Right lobe of liver (tissue), 6 donors: ENCODE data around the gene MAPRE2. TPM values are rescaled to one million over a fixed set of nuclear protein-coding genes. Genes with fewer than 3 reads are reported as not detected.

Source experiments
- ATAC-seq, 4 donors: fragments of 200-7000 bp; cut with Tn5 transposase; one replicate each; pipeline ENCODE4 v1.9.1; 2020; ENCODE audit warnings: mild to moderate bottlenecking in 4 of 4, moderate library complexity in 4 of 4
- DNase-seq, 3 donors: peaks; one replicate each; pipeline ENCODE4 v3.0.0-alpha.2; 2020
- H3K27ac ChIP-seq, 3 donors: fragments of 200-600 bp; one replicate each; pipeline ENCODE4 v1.8.0; 2022
- H3K27me3 ChIP-seq, 2 donors: fragments of 200-600 bp; one replicate each; pipeline ENCODE4 v1.8.0; 2022
- H3K36me3 ChIP-seq, 4 donors: fragments of 200-600 bp; sonication (generic) in 1 of 4; one replicate each; pipeline versions ENCODE4 v1.5.1 to v1.8.0; 2017 to 2022; ENCODE audit warnings: control low read depth in 1 of 4
- H3K4me1 ChIP-seq, 4 donors: fragments of 200-600 bp; sonication (generic) in 1 of 4; one replicate each; pipeline versions ENCODE4 v1.5.1 to v1.8.0; 2017 to 2022; ENCODE audit warnings: control low read depth in 1 of 4
- H3K4me3 ChIP-seq, 3 donors: fragments of 200-600 bp; one replicate each; pipeline ENCODE4 v1.8.0; 2022
- H3K9me3 ChIP-seq, 4 donors: fragments of 200-600 bp; sonication (generic) in 1 of 4; one replicate each; pipeline versions ENCODE4 v1.5.1 to v1.8.0; 2017 to 2022; ENCODE audit warnings: control low read depth in 1 of 4
- POLR2A ChIP-seq: fragments of 450-650 bp; IDR thresholded peaks from one replicate; pipeline ENCODE4 v1.6.1; 2017; ENCODE audit warnings: antibody characterized with exemption, mild to moderate bottlenecking
- WGBS: methylation state at CpG from one replicate; pipeline ENCODE4 v1.1.6; 2018; ENCODE audit warnings: low coverage, low lambda C conversion rate; ENCODE audit not compliant: insufficient coverage; ENCODE audit errors: missing lambda C conversion rate; 5-methylcytosine and 5-hydroxymethylcytosine counted together
- intact Hi-C, 2 donors: fragments of 100-400 bp; cut with DNase I; formaldehyde crosslinking; loops; one replicate each; pipeline versions ENCODE4 v1.11.2 to v1.14.1; 2022
- total RNA-seq, 6 experiments: library from RNA; depleted of rRNA in 2 of 6; stranded (reverse); fragments of >200 nt in 2 of 6; fragmentation: NEBNext Ultra II Directional in 3 of 6; extraction: Animal tissue kit (Norgen Biotek cat#: 25700) in 3 of 6; gene quantifications; one replicate each; pipeline versions ENCODE4 v1.1.0 to v1.2.4, GENCODE V29; 2016 to 2023
- TF ChIP-seq, protein P1 (sequence below), 4 donors: fragments of 200-600 bp in 3 of 4; fragments of 450-650 bp in 1 of 4; IDR thresholded peaks; one replicate each; pipeline versions ENCODE4 v1.5.1 to v1.8.0; 2016 to 2022; ENCODE audit warnings: antibody characterized with exemption in 4 of 4, mild to moderate bottlenecking in 2 of 4
- donor health status: DM: no; HTN: yes; CAD: no.
- donor health status: DM: no; HTN: no; CAD: no.
- donor health status: DM: no; HTN: no; CAD: no.
- donor health status: DM: no; HTN: yes; CAD: no.
- donor health status: DM: no; HTN: yes; CAD: no.

MAPRE2 gene
- total RNA-seq, 6 experiments from 2014 or later = 17.0 to 25.9 (median 21.5) TPM

GRCh38 chr18:35130236-35130635 lies 89.0 kb downstream of the MAPRE2 start:
- H3K4me1 ChIP-seq = peaks cover 0 to 11% (median 1%) of the 10 kb centered on the region in 4 donors
- H3K27me3 ChIP-seq = no peaks in the 10 kb centered on the region
- intact Hi-C loops = loop anchor here in 1 of 2 donors (10.0 kb wide), 1 partner anchor 125 kb away; no protein-coding TSS in a partner anchor
- DNase-seq (no peak), ATAC-seq (no peak)
- no peak overlapping the region for H3K27ac ChIP-seq
- H3K4me3 ChIP-seq = no peak overlapping the region
- H3K36me3 ChIP-seq = peaks cover 0 to 27% (median 0%) of the 10 kb centered on the region in 4 donors
- TF ChIP-seq, protein P1, sequence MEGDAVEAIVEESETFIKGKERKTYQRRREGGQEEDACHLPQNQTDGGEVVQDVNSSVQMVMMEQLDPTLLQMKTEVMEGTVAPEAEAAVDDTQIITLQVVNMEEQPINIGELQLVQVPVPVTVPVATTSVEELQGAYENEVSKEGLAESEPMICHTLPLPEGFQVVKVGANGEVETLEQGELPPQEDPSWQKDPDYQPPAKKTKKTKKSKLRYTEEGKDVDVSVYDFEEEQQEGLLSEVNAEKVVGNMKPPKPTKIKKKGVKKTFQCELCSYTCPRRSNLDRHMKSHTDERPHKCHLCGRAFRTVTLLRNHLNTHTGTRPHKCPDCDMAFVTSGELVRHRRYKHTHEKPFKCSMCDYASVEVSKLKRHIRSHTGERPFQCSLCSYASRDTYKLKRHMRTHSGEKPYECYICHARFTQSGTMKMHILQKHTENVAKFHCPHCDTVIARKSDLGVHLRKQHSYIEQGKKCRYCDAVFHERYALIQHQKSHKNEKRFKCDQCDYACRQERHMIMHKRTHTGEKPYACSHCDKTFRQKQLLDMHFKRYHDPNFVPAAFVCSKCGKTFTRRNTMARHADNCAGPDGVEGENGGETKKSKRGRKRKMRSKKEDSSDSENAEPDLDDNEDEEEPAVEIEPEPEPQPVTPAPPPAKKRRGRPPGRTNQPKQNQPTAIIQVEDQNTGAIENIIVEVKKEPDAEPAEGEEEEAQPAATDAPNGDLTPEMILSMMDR (IDR thresholded peaks at IDR 0.05) = no peak
- TF ChIP-seq POLR2A = no peak
- no peaks in the 10 kb centered on the region for H3K9me3 ChIP-seq

DNA sequence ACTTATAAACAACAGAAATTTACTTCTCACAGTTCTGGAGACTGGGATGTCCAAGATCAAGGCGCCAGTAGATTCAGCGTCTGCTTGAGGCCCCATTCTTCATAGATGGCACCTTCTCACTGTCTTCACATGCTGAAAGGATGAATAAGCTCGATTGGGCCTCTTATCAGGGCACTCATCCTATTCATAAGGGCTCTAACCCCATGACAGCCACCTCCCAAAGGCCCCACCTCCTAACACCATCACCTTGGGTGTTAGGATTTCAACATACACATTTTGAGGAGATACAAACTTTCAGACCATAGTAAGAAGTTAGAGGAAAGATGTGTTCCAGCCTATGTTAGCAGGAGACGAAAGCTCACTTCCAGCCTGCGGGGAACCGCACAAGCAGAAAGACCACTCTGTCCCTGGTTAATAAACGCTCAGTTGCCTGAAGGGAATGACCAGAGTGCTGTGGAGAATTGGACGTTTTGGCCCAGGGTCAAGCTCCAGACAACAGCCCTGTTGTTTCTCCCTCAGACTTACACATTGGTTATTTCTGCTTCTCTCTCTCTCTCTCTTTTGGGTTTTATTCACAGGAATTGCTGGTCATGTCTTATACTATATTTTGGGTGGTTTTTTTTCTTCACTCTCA lies 90.3 kb downstream of the MAPRE2 start:
- ATAC-seq = peak in 3 of 4 donors; percentile 15 to 29 (median 19)
- peaks cover 0 to 7% (median 1%) of the 10 kb centered on the region in 4 donors for H3K4me1 ChIP-seq
- TF ChIP-seq POLR2A = no peak
- TF ChIP-seq, protein P1 (IDR thresholded peaks at IDR 0.05) = no peak
- no peaks in the 10 kb centered on the region for H3K9me3 ChIP-seq
- 77% methylated on average over 8 of the region's 8 CpGs for WGBS
- DNase-seq = no peak
- intact Hi-C loops = loop anchor here in 1 of 2 donors (10.0 kb wide), 1 partner anchor 127 kb away; no protein-coding TSS in a partner anchor
- peak overlapping the region in 1 of 3 donors; percentile 4 for H3K27ac ChIP-seq
- H3K36me3 ChIP-seq = peaks cover 0 to 30% (median 0%) of the 10 kb centered on the region in 4 donors
- no peak overlapping the region for H3K4me3 ChIP-seq
- no peaks in the 10 kb centered on the region for H3K27me3 ChIP-seq

GRCh38 chr18:35132021-35132902 lies 91.0 kb downstream of the MAPRE2 start:
- Histone ChIP-seq H3K4me1 (peaks cover 0 to 7% (median 1%) of the 10 kb centered on the region in 4 donors), H3K27ac (no peak overlapping the region), H3K9me3 (no peaks in the 10 kb centered on the region), H3K27me3 (no peaks in the 10 kb centered on the region), H3K36me3 (peaks cover 0 to 33% (median 0%) of the 10 kb centered on the region in 4 donors), H3K4me3 (no peak overlapping the region)
- 63% methylated on average over 10 of the region's 10 CpGs for WGBS
- ATAC-seq (peak; percentile 62 to 82 (median 77)), DNase-seq (no peak)
- TF ChIP-seq, protein P1 (IDR thresholded peaks at IDR 0.05) = no peak
- TF ChIP-seq POLR2A = no peak
- intact Hi-C loops = loop anchor here in 1 of 2 donors (10.0 kb wide), 1 partner anchor 127 kb away; no protein-coding TSS in a partner anchor

- no peaks in the 10 kb centered on the region for H3K9me3 ChIP-seq
- ATAC-seq = no peak
- intact Hi-C loops = loop anchor here in 1 of 2 donors (10.0 kb wide), 1 partner anchor 129 kb away; no protein-coding TSS in a partner anchor
- H3K4me3 ChIP-seq = no peak overlapping the region
- H3K36me3 ChIP-seq = peaks cover 0 to 28% (median 0%) of the 10 kb centered on the region in 4 donors
- H3K4me1 ChIP-seq = peaks cover 0 to 7% (median 1%) of the 10 kb centered on the region in 4 donors
- no peaks in the 10 kb centered on the region for H3K27me3 ChIP-seq
- TF ChIP-seq, protein P1 (IDR thresholded peaks at IDR 0.05) = no peak
- TF ChIP-seq POLR2A = no peak
- H3K27ac ChIP-seq = no peak overlapping the region
- DNase-seq = no peak
- 97% methylated on average over 6 of the region's 6 CpGs for WGBS
These were observed 93.0 kb downstream of the MAPRE2 start for GRCh38 chr18:35134190-35134730.
